HEK293T (cell line): ENCODE data around the gene ABCG4.
"Not testable (repeated sequence)": the region's sequence is repeated elsewhere in the genome, so short reads cannot be mapped to it uniquely, and the experiment has no call there.

ENCODE experiments used
- CTCF ChIA-PET: fragments of 350-600 bp; formaldehyde crosslinking; extraction: SDS; loops from one replicate; lab custom pipeline; 2021; ENCODE audit warnings: antibody characterized with exemption, inconsistent platforms; lab: Yijun Ruan, JAX
- POLR2A ChIA-PET: fragments of 350-600 bp; formaldehyde crosslinking; extraction: SDS; loops from one replicate; lab custom pipeline; 2020; ENCODE audit warnings: antibody characterized with exemption, inconsistent platforms; lab: Yijun Ruan, JAX
- DNase-seq: peaks from one replicate; pipeline ENCODE4 v3.0.0; 2012; ENCODE audit warnings: mixed read lengths; ENCODE audit errors: extremely low spot score
- ARNT ChIP-seq: fragments of 450-650 bp; IDR thresholded peaks from 2 replicates; pipeline ENCODE4 v1.6.1; 2017; ENCODE audit warnings: mild to moderate bottlenecking
- BHLHE40 ChIP-seq: fragments of 450-650 bp; IDR thresholded peaks from 2 replicates; pipeline ENCODE4 v1.6.1; 2016; ENCODE audit warnings: mild to moderate bottlenecking, moderate library complexity, borderline replicate concordance
- CTBP1 ChIP-seq: fragments of 450-650 bp; IDR thresholded peaks from 2 replicates; pipeline ENCODE4 v1.6.1; 2016; ENCODE audit warnings: borderline replicate concordance
- ELF4 ChIP-seq: fragments of 450-650 bp; IDR thresholded peaks from 2 replicates; pipeline ENCODE4 v1.6.1; 2017; ENCODE audit warnings: antibody characterized with exemption
- FOXA1 ChIP-seq: fragments of 450-650 bp; IDR thresholded peaks from 2 replicates; pipeline ENCODE4 v1.6.1; 2016; ENCODE audit warnings: mild to moderate bottlenecking
- FOXK2 ChIP-seq: fragments of 450-650 bp; IDR thresholded peaks from 2 replicates; pipeline ENCODE4 v1.6.1; 2016; ENCODE audit warnings: mild to moderate bottlenecking
- FOXM1 ChIP-seq: fragments of 450-650 bp; IDR thresholded peaks from 2 replicates; pipeline ENCODE4 v1.6.1; 2017; ENCODE audit warnings: mild to moderate bottlenecking, borderline replicate concordance
- HDGF ChIP-seq: fragments of 450-650 bp; IDR thresholded peaks from 2 replicates; pipeline ENCODE4 v1.6.1; 2017; ENCODE audit warnings: antibody characterized with exemption, borderline replicate concordance
- L3MBTL2 ChIP-seq: fragments of 450-650 bp; conservative IDR thresholded peaks from 2 replicates; pipeline ENCODE4 v1.6.1; 2016; ENCODE audit warnings: mild to moderate bottlenecking
- LEF1 ChIP-seq: fragments of 450-650 bp; IDR thresholded peaks from 2 replicates; pipeline ENCODE4 v1.6.1; 2017; ENCODE audit warnings: mild to moderate bottlenecking, borderline replicate concordance
- NFRKB ChIP-seq: fragments of 450-650 bp; IDR thresholded peaks from 2 replicates; pipeline ENCODE4 v1.6.1; 2016; ENCODE audit warnings: mild to moderate bottlenecking, moderate library complexity
- PKNOX1 ChIP-seq: fragments of 450-650 bp; IDR thresholded peaks from 2 replicates; pipeline ENCODE4 v1.6.1; 2016
- SP1 ChIP-seq: fragments of 450-650 bp; IDR thresholded peaks from 2 replicates; pipeline ENCODE4 v1.6.1; 2017
- SUZ12 ChIP-seq: fragments of 450-650 bp; IDR thresholded peaks from 2 replicates; pipeline ENCODE4 v1.6.1; 2016; ENCODE audit warnings: mild to moderate bottlenecking
- TARDBP ChIP-seq: fragments of 450-650 bp; IDR thresholded peaks from 2 replicates; pipeline ENCODE4 v1.6.1; 2016
- ZNF384 ChIP-seq: fragments of 450-650 bp; IDR thresholded peaks from 2 replicates; pipeline ENCODE4 v1.6.1; 2016

The ABCG4 gene

DNA sequence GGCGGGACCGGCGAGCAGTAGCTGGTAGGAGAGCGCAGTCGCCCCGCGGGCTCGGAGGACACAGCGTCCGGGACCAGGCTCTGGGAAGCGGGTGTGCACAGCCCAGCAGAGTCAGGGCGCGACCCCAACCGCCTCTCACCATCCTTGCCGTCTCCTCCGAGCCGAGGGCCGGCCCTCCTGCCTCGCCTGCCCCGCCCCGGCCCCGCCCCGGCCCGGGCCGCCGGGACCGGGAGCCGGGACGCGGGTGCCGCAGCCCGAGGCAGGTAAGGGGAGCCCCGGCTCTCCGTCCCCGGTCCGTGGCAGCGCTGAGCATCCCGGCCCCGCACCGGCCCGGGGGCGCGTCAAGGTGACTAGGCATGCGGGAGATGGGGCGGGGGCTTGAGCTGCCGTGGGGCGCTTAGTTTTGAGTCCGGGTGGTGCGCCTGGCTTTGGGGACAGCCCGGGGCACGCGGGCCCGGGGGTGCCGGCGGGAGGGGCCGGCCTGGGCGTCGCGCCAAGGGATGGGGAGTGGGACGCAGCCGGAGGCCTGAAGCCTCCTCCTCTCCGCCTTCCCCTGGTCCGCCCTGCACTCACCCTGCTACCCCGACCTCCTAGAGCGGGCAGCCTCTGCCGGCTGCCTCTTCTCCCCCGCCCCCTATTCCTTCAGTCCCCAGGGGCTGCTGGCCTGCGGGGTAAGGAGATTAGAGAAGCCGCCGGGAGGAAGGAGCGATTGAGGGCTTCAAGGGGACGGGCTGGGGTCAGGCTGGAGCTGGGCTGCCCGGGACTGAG, at the start of gene ABCG4:
TSS of gene ABCG4 (plus strand) at position 35 of the 768 bp plus-strand sequence. CDS start 914 bp downstream, outside the sequence.
- ChIA-PET CTCF (interaction anchor here (1.0 to 1.3 kb wide), 2 partner anchors 8 to 14 kb away, joined by 4 read pairs; no protein-coding TSS in a partner anchor), POLR2A (interaction anchor here (1.0 to 1.5 kb wide), 3 partner anchors 20 to 359 kb away, joined by 3 to 4 read pairs (median 3); partner anchors contain the start of genes HINFP and NLRX1)
- TF ChIP-seq HDGF (no peak), FOXM1 (no peak), L3MBTL2 (peak; percentile 46; the same call in 1 of the 2 replicates), PKNOX1 (no peak), ZNF384 (no peak), SUZ12 (no peak)
- peak; percentile 48 for DNase-seq

- TF ChIP-seq ELF4: no peak
- no peak for TF ChIP-seq FOXK2
- no peak for TF ChIP-seq LEF1
- TF ChIP-seq ZNF384: no peak
- TF ChIP-seq L3MBTL2: no peak
- TF ChIP-seq TARDBP: no peak
- TF ChIP-seq NFRKB: no peak
- POLR2A ChIA-PET: no interaction called here
- DNase-seq: no peak
- CTCF ChIA-PET: no interaction called here
Measured at GRCh38 chr11:119099711-119100110, 49.1 kb upstream of the ABCG4 start.

GRCh38 chr11:119100246-119100970, 48.4 kb upstream of the ABCG4 start:
- ChIA-PET CTCF (no interaction called here), POLR2A (no interaction called here)
- TF ChIP-seq FOXK2 (no peak), LEF1 (no peak), FOXM1 (no peak), ELF4 (no peak), SUZ12 (no peak), SP1 (no peak)
- DNase-seq: no peak

DNA sequence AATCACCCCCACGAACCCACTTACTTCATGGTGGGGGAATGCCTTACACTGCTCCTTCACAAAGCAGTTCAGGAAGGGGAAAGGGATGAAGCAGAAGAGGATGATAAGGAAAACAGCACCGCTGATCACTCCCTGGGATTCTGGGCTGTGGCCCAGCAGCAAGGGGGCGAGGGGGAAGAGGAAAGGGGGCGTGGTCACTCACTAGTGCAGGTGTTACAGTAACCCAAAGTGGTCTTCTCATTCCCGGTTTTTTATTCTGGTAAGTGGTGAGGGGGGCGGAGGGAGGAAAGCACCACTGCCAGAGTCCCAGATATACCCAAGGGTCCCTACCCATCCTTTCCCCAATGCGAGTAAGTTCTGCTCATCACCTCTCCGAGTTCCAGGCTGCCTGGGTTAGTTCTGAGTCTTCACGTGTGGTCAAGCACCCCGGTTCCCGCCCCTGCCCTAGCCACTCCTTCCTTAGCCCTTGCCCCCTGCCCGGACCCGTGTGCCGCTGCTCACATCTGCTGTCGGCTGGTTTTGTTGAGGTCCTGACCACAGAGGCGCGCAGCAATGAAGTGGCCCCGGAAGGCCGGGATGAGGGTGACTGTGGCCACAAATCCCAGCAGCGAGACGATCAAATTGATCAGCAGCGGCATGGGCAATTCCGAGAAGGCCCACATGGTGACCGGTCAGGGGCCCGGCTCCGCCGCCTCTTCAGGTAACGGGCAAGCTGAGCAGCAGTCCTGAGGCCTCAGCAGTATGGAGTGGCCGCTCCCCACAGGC, 47.7 kb upstream of the ABCG4 start:
- TF ChIP-seq ELF4 (no peak), FOXK2 (no peak), LEF1 (no peak), PKNOX1 (no peak), ZNF384 (no peak), FOXA1 (no peak), TARDBP (no peak), L3MBTL2 (no peak), BHLHE40 (no peak), NFRKB (no peak), HDGF (no peak)
- no peak for DNase-seq
- ChIA-PET POLR2A (interaction anchor here (0.7 to 1.9 kb wide), 6 partner anchors 11 to 237 kb away, joined by 4 to 19 read pairs (median 8); partner anchors contain the start of genes HMBS, HYOU1, MCAM and VPS11), CTCF (interaction anchor here (0.9 to 1.8 kb wide), 2 partner anchors 16 to 95 kb away, joined by 3 to 7 read pairs; partner anchors contain the start of gene HMBS)

DNA sequence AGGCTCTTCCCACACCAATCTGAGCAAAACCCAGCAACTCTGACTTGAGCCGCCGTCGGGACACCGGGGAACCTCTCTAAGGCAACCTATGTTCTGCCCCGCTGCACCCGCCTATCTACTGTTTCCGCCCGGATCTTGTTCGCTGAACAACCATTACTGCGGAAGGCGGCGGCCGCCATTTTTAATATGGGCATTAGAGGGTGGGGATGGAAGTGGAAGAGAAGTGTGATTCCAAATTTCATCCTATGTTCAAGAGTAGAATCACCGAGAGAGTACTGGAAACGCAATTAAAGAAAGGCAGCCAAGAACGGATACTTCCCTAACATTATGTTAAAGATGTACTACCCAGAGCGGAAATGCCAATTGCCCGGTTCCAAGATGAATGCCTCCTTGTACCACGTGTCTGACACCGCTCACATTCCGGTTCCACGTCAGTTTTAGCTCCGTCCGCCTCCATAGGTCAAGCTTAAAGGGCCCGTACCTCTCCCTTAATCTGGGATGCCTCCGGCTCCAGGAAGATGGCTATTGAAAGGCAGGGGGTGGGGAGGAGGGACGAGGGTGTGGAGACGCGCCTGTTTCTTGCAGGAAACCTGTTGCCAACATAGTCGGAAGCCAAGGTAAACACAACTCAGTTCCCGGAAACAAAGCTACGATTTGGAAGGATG, 47.0 kb upstream of the ABCG4 start, which contains the start of gene DPAGT1:
TSS of gene DPAGT1 (minus strand) at position 95 of the 665 bp plus-strand sequence. CDS start 198 bp downstream, outside the sequence.
- peak; percentile 78 for DNase-seq
- ChIA-PET POLR2A (interaction anchor here (0.7 to 1.9 kb wide), 12 partner anchors 9 to 412 kb away, joined by 3 to 19 read pairs (median 6); partner anchors contain the start of genes HINFP, HMBS, HYOU1 and MCAM), CTCF (interaction anchor here (0.7 to 1.8 kb wide), 5 partner anchors 17 to 224 kb away, joined by 3 to 7 read pairs (median 3); partner anchors contain the start of gene HMBS)
- TF ChIP-seq L3MBTL2: peak; percentile 63
- peak; percentile 53; the same call in 1 of the 2 replicates for TF ChIP-seq PKNOX1
- TF ChIP-seq LEF1: no peak
- no peak for TF ChIP-seq ARNT
- peak; percentile 52; the same call in 1 of the 2 replicates for TF ChIP-seq CTBP1
- TF ChIP-seq ELF4: peak; percentile 88

DNA sequence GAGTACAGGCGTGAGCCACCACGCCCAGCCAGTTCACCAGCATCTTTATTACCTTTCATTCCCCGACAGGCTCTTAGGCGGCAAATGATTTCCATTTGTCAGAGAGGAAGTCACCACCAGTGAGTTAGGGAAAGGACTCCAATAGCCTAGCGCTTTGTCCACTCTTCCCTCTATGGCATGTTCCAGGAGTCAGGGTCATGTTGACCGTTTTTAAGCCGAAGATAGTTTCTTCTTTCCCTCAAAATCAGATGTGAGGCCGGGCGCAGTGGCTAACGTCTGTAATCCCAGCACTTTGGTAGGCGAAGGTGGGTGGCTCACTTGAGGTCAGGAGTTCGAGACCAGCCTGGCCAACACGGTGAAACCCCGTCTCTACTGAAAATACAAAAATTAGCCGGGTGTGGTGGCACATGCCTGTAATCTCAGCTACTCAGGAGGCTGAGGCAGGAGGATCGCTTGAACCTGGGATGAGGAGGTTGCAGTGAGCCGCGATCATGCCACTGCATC, 45.6 kb upstream of the ABCG4 start:
- not testable (repeated sequence) for DNase-seq
- POLR2A ChIA-PET: interaction anchor here (0.7 to 1.9 kb wide), 8 partner anchors 9 to 413 kb away, joined by 3 to 19 read pairs (median 8); partner anchors contain the start of genes HINFP, HMBS, MCAM and NLRX1
- CTCF ChIA-PET: interaction anchor here (0.6 to 1.8 kb wide), 3 partner anchors 18 to 220 kb away, joined by 3 to 7 read pairs (median 3); partner anchors contain the start of gene HMBS
